ENCODE data around the gene GGTA1. TPM values are rescaled to one million over a fixed set of nuclear protein-coding genes. Genes with fewer than 3 reads are reported as not detected.

Gene GGTA1
- polyA plus RNA-seq, 1 donor from 2014 or later = not detected

- Histone ChIP-seq H3K4me3 (ENCODE audit: low read length) (no peak overlapping the region), H3K36me3 (ENCODE audit: insufficient read depth, low read length) (no peaks in the 10 kb centered on the region), H3K27me3 (ENCODE audit: insufficient read depth, low read depth, low read length) (peaks cover 6% of the 10 kb centered on the region), H3K9ac (ENCODE audit: low read length) (no peak overlapping the region), H3K9me3 (ENCODE audit: low read length) (no peaks in the 10 kb centered on the region), H3F3A (ENCODE audit: insufficient read depth, low read length, poor library complexity, severe bottlenecking) (no peaks in the 10 kb centered on the region), H3K4me2 (ENCODE audit: low read length) (no peak overlapping the region), H3K9me2 (ENCODE audit: insufficient read depth, low read length) (no peaks in the 10 kb centered on the region), H3K79me2 (replicated peaks; ENCODE audit: insufficient read depth, low read length) (no peaks in the 10 kb centered on the region), H3K27ac (ENCODE audit: low read length) (no peak overlapping the region), H2AFZ (ENCODE audit: low read depth, low read length) (no peak overlapping the region), H4K20me1 (ENCODE audit: insufficient read depth) (no peaks in the 10 kb centered on the region)
- no peak for TF ChIP-seq MXI1 (conservative IDR thresholded peaks at IDR 0.05; ENCODE audit: poor library complexity, severe bottlenecking)
- no peak for TF ChIP-seq RAD21 (conservative IDR thresholded peaks at IDR 0.05)
- TF ChIP-seq CTCF (IDR thresholded peaks at IDR 0.05; ENCODE audit: poor library complexity, severe bottlenecking) = no peak
- TF ChIP-seq EP300 (conservative IDR thresholded peaks at IDR 0.05; ENCODE audit: poor library complexity, severe bottlenecking) = no peak
- TF ChIP-seq TAF1 (IDR thresholded peaks at IDR 0.05; ENCODE audit: low read depth) = no peak
- no peak for TF ChIP-seq REST (IDR thresholded peaks at IDR 0.05; ENCODE audit: borderline replicate concordance)
- TF ChIP-seq SMC3 (conservative IDR thresholded peaks at IDR 0.05; ENCODE audit: poor library complexity) = no peak
- no peak for TF ChIP-seq EZH2 (IDR thresholded peaks at IDR 0.05; ENCODE audit: borderline replicate concordance, insufficient read depth, low read length, poor library complexity, severe bottlenecking)
- TF ChIP-seq POLR2AphosphoS5 (IDR thresholded peaks at IDR 0.05) = no peak
These were observed 6.5 kb upstream of the GGTA1 start for GRCh38 chr9:121505903-121506735.

- H3K36me3 ChIP-seq (ENCODE audit: insufficient read depth, low read length) = no peaks in the 10 kb centered on the region
- H3K27ac ChIP-seq (ENCODE audit: low read length) = no peak overlapping the region
- H3K4me2 ChIP-seq (ENCODE audit: low read length) = no peak overlapping the region
- peaks cover 33% of the 10 kb centered on the region for H3K27me3 ChIP-seq (ENCODE audit: insufficient read depth, low read depth, low read length)
- H3K79me2 ChIP-seq (replicated peaks; ENCODE audit: insufficient read depth, low read length) = no peaks in the 10 kb centered on the region
- H3K9me3 ChIP-seq (ENCODE audit: low read length) = no peaks in the 10 kb centered on the region
- TF ChIP-seq TAF1 (IDR thresholded peaks at IDR 0.05; ENCODE audit: low read depth) = no peak
- no peak for TF ChIP-seq RAD21 (conservative IDR thresholded peaks at IDR 0.05)
- TF ChIP-seq SMC3 (conservative IDR thresholded peaks at IDR 0.05; ENCODE audit: poor library complexity) = no peak
- no peak for TF ChIP-seq EZH2 (IDR thresholded peaks at IDR 0.05; ENCODE audit: borderline replicate concordance, insufficient read depth, low read length, poor library complexity, severe bottlenecking)
- TF ChIP-seq MXI1 (conservative IDR thresholded peaks at IDR 0.05; ENCODE audit: poor library complexity, severe bottlenecking) = no peak
- TF ChIP-seq REST (IDR thresholded peaks at IDR 0.05; ENCODE audit: borderline replicate concordance) = no peak
- TF ChIP-seq EP300 (conservative IDR thresholded peaks at IDR 0.05; ENCODE audit: poor library complexity, severe bottlenecking) = no peak
- no peak for TF ChIP-seq POLR2AphosphoS5 (IDR thresholded peaks at IDR 0.05)
- TF ChIP-seq CTCF (IDR thresholded peaks at IDR 0.05; ENCODE audit: poor library complexity, severe bottlenecking) = no peak
- H4K20me1 ChIP-seq (ENCODE audit: insufficient read depth) = no peaks in the 10 kb centered on the region
- H3K9ac ChIP-seq (ENCODE audit: low read length) = no peak overlapping the region
- H3F3A ChIP-seq (ENCODE audit: insufficient read depth, low read length, poor library complexity, severe bottlenecking) = no peaks in the 10 kb centered on the region
- H3K9me2 ChIP-seq (ENCODE audit: insufficient read depth, low read length) = no peaks in the 10 kb centered on the region
- no peak overlapping the region for H3K4me3 ChIP-seq (ENCODE audit: low read length)
- H2AFZ ChIP-seq (ENCODE audit: low read depth, low read length) = no peak overlapping the region
These were observed 3.8 kb upstream of the GGTA1 start for GRCh38 chr9:121503444-121503843.

Data from neural cell (in vitro differentiated cells).